CD4-positive, alpha-beta memory T cell (primary cell): ENCODE results near the gene SPG21. TPM values are rescaled to one million over a fixed set of nuclear protein-coding genes. Genes with fewer than 3 reads are reported as not detected.

Experiments
- CTCF ChIA-PET: fragments of 350-600 bp; sonication (Branson Sonifier 250); formaldehyde crosslinking; loops from one replicate; lab custom pipeline; 2021; ENCODE audit warnings: inconsistent platforms; ENCODE audit not compliant: partially characterized antibody; lab: Charles Lee
- POLR2A ChIA-PET: fragments of 350-600 bp; sonication (Branson Sonifier 250); formaldehyde crosslinking; loops from one replicate; lab custom pipeline; 2021; ENCODE audit not compliant: partially characterized antibody; lab: Charles Lee
- DNase-seq, 5 donors: peaks; one replicate each; pipeline versions ENCODE4 v3.0.0 to v3.0.0-alpha.2; 2020 to 2022; ENCODE audit warnings: mixed read lengths in 1 of 5
- H3K27ac ChIP-seq: one replicate; pipeline ENCODE4 v1.7.0; 2013; ENCODE audit warnings: low read depth, low read length
- H3K27me3 ChIP-seq: 2 replicates; pipeline ENCODE4 v1.7.0; 2013; ENCODE audit warnings: mild to moderate bottlenecking, low read length, moderate library complexity; ENCODE audit not compliant: insufficient read depth
- H3K36me3 ChIP-seq: 2 replicates; pipeline ENCODE4 v1.7.0; 2013; ENCODE audit warnings: mild to moderate bottlenecking, low read length, moderate library complexity; ENCODE audit not compliant: insufficient read depth
- H3K4me1 ChIP-seq: 2 replicates; pipeline ENCODE4 v1.7.0; 2013; ENCODE audit warnings: mild to moderate bottlenecking, low read length, moderate library complexity; ENCODE audit not compliant: insufficient read depth
- H3K4me3 ChIP-seq, 2 donors: one replicate each; pipeline ENCODE4 v1.7.0; 2013; ENCODE audit warnings: low read length in 2 of 2, mild to moderate bottlenecking in 1 of 2
- H3K9me3 ChIP-seq, 2 donors: one replicate each; pipeline ENCODE4 v1.7.0; 2013; ENCODE audit warnings: low read length in 2 of 2, control low read depth in 1 of 2; ENCODE audit not compliant: control insufficient read depth in 1 of 2
- H3K27ac Mint-ChIP-seq, 7 donors: one replicate each; pipeline ENCODE4 v1.8.0; 2020 to 2021; ENCODE audit warnings: mixed read lengths in 7 of 7, mild to moderate bottlenecking in 6 of 7, inconsistent platforms in 3 of 7, moderate library complexity in 3 of 7
- H3K27me3 Mint-ChIP-seq, 2 donors: one replicate each; pipeline ENCODE4 v1.8.0; 2020 to 2021; ENCODE audit warnings: mixed read lengths in 2 of 2
- H3K36me3 Mint-ChIP-seq, 2 donors: one replicate each; pipeline ENCODE4 v1.8.0; 2020 to 2021; ENCODE audit warnings: mixed read lengths in 2 of 2, inconsistent platforms in 1 of 2, mild to moderate bottlenecking in 1 of 2
- H3K4me1 Mint-ChIP-seq, 4 donors: one replicate each; pipeline ENCODE4 v1.8.0; 2020 to 2021; ENCODE audit warnings: mixed read lengths in 4 of 4, mild to moderate bottlenecking in 1 of 4
- H3K4me3 Mint-ChIP-seq, 8 donors: one replicate each; pipeline ENCODE4 v1.8.0; 2020 to 2021; ENCODE audit warnings: mixed read lengths in 8 of 8, mild to moderate bottlenecking in 7 of 8, moderate library complexity in 6 of 8, inconsistent platforms in 3 of 8
- H3K9me3 Mint-ChIP-seq, 8 donors: one replicate each; pipeline ENCODE4 v1.8.0; 2020 to 2021; ENCODE audit warnings: mixed read lengths in 8 of 8, mild to moderate bottlenecking in 5 of 8, inconsistent platforms in 3 of 8, moderate library complexity in 1 of 8
- intact Hi-C: fragments of 100-400 bp; cut with micrococcal nuclease; formaldehyde crosslinking; loops from one replicate; pipeline ENCODE4 v1.15.1; 2023
- polyA plus RNA-seq, 2 donors: library from polyadenylated mRNA; unstranded; fragments of 300-500 nt; fragmentation: Illumina TruSeq; gene quantifications; one replicate each; pipeline ENCODE4 v1.2.3, GENCODE V29; 2021
- total RNA-seq, 2 experiments: library from RNA; stranded (reverse); gene quantifications; one replicate each; pipeline ENCODE4 v1.2.3, GENCODE V29; 2021

SPG21 gene
- total and polyA plus RNA-seq, 4 experiments from 2014 or later: 57.2 to 179 (median 94.7) TPM

- no peak for DNase-seq
- intact Hi-C loops: no loop called here
- Histone ChIP-seq H3K36me3 (no peaks in the 10 kb centered on the region), H3K27me3 (no peaks in the 10 kb centered on the region), H3K9me3 (no peaks in the 10 kb centered on the region), H3K4me1 (no peaks in the 10 kb centered on the region), H3K4me3 (no peak overlapping the region), H3K27ac (no peak overlapping the region)
- no peaks in the 10 kb centered on the region for H3K27me3 Mint-ChIP-seq
- ChIA-PET POLR2A (no interaction called here), CTCF (interaction anchor here (1.5 kb wide), 1 partner anchor 12 kb away, joined by 3 read pairs; no protein-coding TSS in a partner anchor)
- peaks cover 0 to 5% (median 4%) of the 10 kb centered on the region in 4 donors for H3K4me1 Mint-ChIP-seq
- H3K27ac Mint-ChIP-seq: no peak overlapping the region
- H3K4me3 Mint-ChIP-seq: no peak overlapping the region
- H3K36me3 Mint-ChIP-seq: peaks cover 3 to 7% of the 10 kb centered on the region in 2 donors
- H3K9me3 Mint-ChIP-seq: no peaks in the 10 kb centered on the region
These were observed 7.4 kb upstream of the SPG21 start for GRCh38 chr15:64997066-64997465.

GRCh38 chr15:64993290-64993689 is 3.6 kb upstream of the SPG21 start:
- Mint-ChIP-seq H3K4me3 (peak overlapping the region in 2 of 8 donors; percentile 0 to 28), H3K4me1 (peaks cover 15 to 29% (median 19%) of the 10 kb centered on the region in 4 donors), H3K27me3 (no peaks in the 10 kb centered on the region), H3K27ac (peak overlapping the region in 1 of 7 donors; percentile 57), H3K36me3 (peaks cover 0 to 9% of the 10 kb centered on the region in 2 donors), H3K9me3 (peaks cover 0 to 6% (median 0%) of the 10 kb centered on the region in 8 donors)
- no peak for DNase-seq
- ChIA-PET CTCF (interaction anchor here (1.0 kb wide), 1 partner anchor 10 kb away, joined by 3 read pairs; no protein-coding TSS in a partner anchor), POLR2A (interaction anchor here (0.5 kb wide), 1 partner anchor 1716 kb away, joined by 4 read pairs; no protein-coding TSS in a partner anchor)
- H3K4me1 ChIP-seq: peaks cover 16% of the 10 kb centered on the region
- no peak overlapping the region for H3K27ac ChIP-seq
- no peak overlapping the region for H3K4me3 ChIP-seq
- H3K36me3 ChIP-seq: no peaks in the 10 kb centered on the region
- H3K9me3 ChIP-seq: no peaks in the 10 kb centered on the region
- no peaks in the 10 kb centered on the region for H3K27me3 ChIP-seq
- intact Hi-C loops: loop anchor here (5.0 kb wide), 1 partner anchor 151 kb away; the partner anchor contains the start of gene PLEKHO2

- H3K4me3 Mint-ChIP-seq: peak overlapping the region in 5 of 8 donors; percentile 0 to 65 (median 46)
- Histone ChIP-seq H3K9me3 (no peaks in the 10 kb centered on the region), H3K36me3 (no peaks in the 10 kb centered on the region), H3K27me3 (no peaks in the 10 kb centered on the region), H3K4me3 (no peak overlapping the region), H3K4me1 (peaks cover 29% of the 10 kb centered on the region), H3K27ac (no peak overlapping the region)
- POLR2A ChIA-PET: interaction anchor here (1.5 to 2.2 kb wide), 2 partner anchors 98 to 313 kb away, joined by 3 to 5 read pairs; partner anchors contain the start of gene RNU5B-1
- no peaks in the 10 kb centered on the region for H3K27me3 Mint-ChIP-seq
- peak overlapping the region in 3 of 7 donors; percentile 29 to 49 (median 31) for H3K27ac Mint-ChIP-seq
- intact Hi-C loops: loop anchor here (5.0 kb wide), 1 partner anchor 149 kb away; the partner anchor contains the start of gene PLEKHO2
- H3K9me3 Mint-ChIP-seq: peaks cover 0 to 6% (median 0%) of the 10 kb centered on the region in 8 donors
- H3K36me3 Mint-ChIP-seq: peaks cover 6 to 11% of the 10 kb centered on the region in 2 donors
- CTCF ChIA-PET: no interaction called here
- peaks cover 23 to 40% (median 34%) of the 10 kb centered on the region in 4 donors for H3K4me1 Mint-ChIP-seq
- no peak for DNase-seq
These were observed 1.9 kb upstream of the SPG21 start for GRCh38 chr15:64991536-64992135.

- intact Hi-C loops: loop anchor here (5.0 kb wide), 1 partner anchor 148 kb away; the partner anchor contains the start of gene PLEKHO2
- Mint-ChIP-seq H3K4me1 (peaks cover 29 to 49% (median 41%) of the 10 kb centered on the region in 4 donors), H3K27ac (peak overlapping the region; percentile 92 to 98 (median 96)), H3K36me3 (peaks cover 6 to 16% of the 10 kb centered on the region in 2 donors), H3K27me3 (no peaks in the 10 kb centered on the region), H3K4me3 (peak overlapping the region; percentile 87 to 99 (median 95)), H3K9me3 (peaks cover 0 to 6% (median 0%) of the 10 kb centered on the region in 8 donors)
- Histone ChIP-seq H3K27ac (peak overlapping the region; percentile 81), H3K9me3 (no peaks in the 10 kb centered on the region), H3K36me3 (no peaks in the 10 kb centered on the region), H3K27me3 (no peaks in the 10 kb centered on the region), H3K4me3 (peak overlapping the region; percentile 96 to 99), H3K4me1 (peaks cover 34% of the 10 kb centered on the region)
- DNase-seq: no peak
- ChIA-PET CTCF (no interaction called here), POLR2A (interaction anchor here (0.6 to 2.2 kb wide), 7 partner anchors 19 to 315 kb away, joined by 3 to 5 read pairs (median 4); partner anchors contain the start of gene RNU5B-1)
These were observed 405 bp upstream of the SPG21 start for GRCh38 chr15:64990168-64990470.

DNA sequence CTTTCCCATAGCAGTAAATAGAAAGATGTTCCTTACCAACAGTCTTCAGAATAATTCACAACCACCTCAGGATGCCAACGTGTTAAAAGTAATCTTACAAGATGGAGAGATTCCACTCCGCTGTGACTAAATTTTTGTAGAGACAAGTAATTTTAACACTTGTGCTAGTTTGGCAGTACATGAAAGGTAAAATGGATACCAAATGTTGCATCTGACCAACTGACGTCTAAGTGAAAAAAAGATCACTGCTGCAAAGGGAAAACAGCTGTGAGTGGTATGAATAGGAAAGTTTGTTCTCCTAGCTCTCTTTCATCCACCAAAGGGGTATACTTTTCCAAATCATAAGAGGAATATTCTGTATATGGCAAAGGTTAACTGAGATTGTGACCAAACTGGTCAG is 2.6 kb downstream of the SPG21 start:
- H3K4me3 ChIP-seq: no peak overlapping the region
- Mint-ChIP-seq H3K4me3 (peak overlapping the region in 5 of 8 donors; percentile 23 to 58 (median 46)), H3K27ac (peak overlapping the region in 3 of 7 donors; percentile 6 to 55 (median 22)), H3K27me3 (no peaks in the 10 kb centered on the region), H3K36me3 (peaks cover 6 to 16% of the 10 kb centered on the region in 2 donors), H3K9me3 (peaks cover 0 to 6% (median 0%) of the 10 kb centered on the region in 8 donors), H3K4me1 (peaks cover 27 to 62% (median 43%) of the 10 kb centered on the region in 4 donors)
- H3K9me3 ChIP-seq: no peaks in the 10 kb centered on the region
- H3K4me1 ChIP-seq: peaks cover 40% of the 10 kb centered on the region
- ChIA-PET CTCF (no interaction called here), POLR2A (no interaction called here)
- no peaks in the 10 kb centered on the region for H3K27me3 ChIP-seq
- no peaks in the 10 kb centered on the region for H3K36me3 ChIP-seq
- H3K27ac ChIP-seq: no peak overlapping the region
- intact Hi-C loops: no loop called here
- DNase-seq: no peak

- Mint-ChIP-seq H3K4me3 (no peak overlapping the region), H3K27ac (peak overlapping the region in 5 of 7 donors; percentile 30 to 65 (median 53)), H3K9me3 (peaks cover 0 to 6% (median 0%) of the 10 kb centered on the region in 8 donors), H3K27me3 (no peaks in the 10 kb centered on the region), H3K4me1 (peaks cover 27 to 59% (median 41%) of the 10 kb centered on the region in 4 donors), H3K36me3 (peaks cover 6 to 25% of the 10 kb centered on the region in 2 donors)
- no peaks in the 10 kb centered on the region for H3K36me3 ChIP-seq
- no peak overlapping the region for H3K27ac ChIP-seq
- no peak for DNase-seq
- intact Hi-C loops: no loop called here
- ChIA-PET POLR2A (no interaction called here), CTCF (interaction anchor here (1.0 to 1.1 kb wide), 2 partner anchors 9 to 11 kb away, joined by 3 read pairs; no protein-coding TSS in a partner anchor)
- no peaks in the 10 kb centered on the region for H3K9me3 ChIP-seq
- H3K4me3 ChIP-seq: no peak overlapping the region
- peaks cover 39% of the 10 kb centered on the region for H3K4me1 ChIP-seq
- no peaks in the 10 kb centered on the region for H3K27me3 ChIP-seq
These were observed 4.2 kb downstream of the SPG21 start for GRCh38 chr15:64985366-64986033.

DNA sequence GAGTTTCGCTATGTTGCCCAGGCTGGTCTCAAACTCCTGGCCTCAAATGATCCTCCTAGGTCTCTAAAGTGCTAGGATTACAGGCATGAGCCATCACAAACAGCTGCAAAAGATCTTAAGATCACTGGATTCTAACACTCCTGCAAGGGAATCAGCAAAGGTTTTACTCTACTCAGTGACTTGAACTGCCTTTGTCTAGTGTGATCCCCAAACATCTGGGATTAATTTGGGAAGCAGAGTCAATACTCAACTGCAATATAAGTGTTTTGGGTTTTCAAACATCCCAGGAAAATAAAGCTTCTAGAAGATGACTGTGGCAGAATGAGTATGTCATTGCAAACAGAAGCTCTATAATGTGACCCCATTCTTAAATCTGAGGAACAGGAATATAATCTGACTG is 7.2 kb downstream of the SPG21 start:
- POLR2A ChIA-PET: no interaction called here
- CTCF ChIA-PET: no interaction called here
- H3K9me3 ChIP-seq: no peaks in the 10 kb centered on the region
- H3K27me3 ChIP-seq: no peaks in the 10 kb centered on the region
- H3K4me1 Mint-ChIP-seq: peaks cover 14 to 32% (median 21%) of the 10 kb centered on the region in 4 donors
- no peak overlapping the region for H3K4me3 Mint-ChIP-seq
- H3K4me3 ChIP-seq: no peak overlapping the region
- H3K27ac Mint-ChIP-seq: peak overlapping the region in 2 of 7 donors; percentile 1 to 9
- peaks cover 16% of the 10 kb centered on the region for H3K36me3 ChIP-seq
- intact Hi-C loops: no loop called here
- DNase-seq: no peak
- no peak overlapping the region for H3K27ac ChIP-seq
- no peaks in the 10 kb centered on the region for H3K27me3 Mint-ChIP-seq
- H3K4me1 ChIP-seq: peaks cover 20% of the 10 kb centered on the region
- H3K9me3 Mint-ChIP-seq: no peaks in the 10 kb centered on the region
- peaks cover 26 to 38% of the 10 kb centered on the region in 2 donors for H3K36me3 Mint-ChIP-seq
